MCF 10A (cell line): ENCODE results near the gene PRTG. TPM values are rescaled to one million over a fixed set of nuclear protein-coding genes. Genes with fewer than 3 reads are reported as not detected.

ENCODE experiments used
- BruUV-seq: library from RNA; stranded (reverse); fragments of 400-500 nt; replicated peaks from 2 replicates; lab custom pipeline; 2021; lab: Mats Ljungman, UMichigan
- CTCF ChIA-PET: fragments of 300-600 bp; sonication (Branson Sonifier 250); formaldehyde crosslinking; extraction: SDS; loops from one replicate; lab custom pipeline; 2021; ENCODE audit warnings: antibody characterized with exemption, inconsistent platforms; lab: Yijun Ruan, JAX
- POLR2A ChIA-PET: fragments of 300-600, 350-650 bp; sonication (Branson Sonifier 250); formaldehyde crosslinking; extraction: SDS; loops from one replicate; lab custom pipeline; 2020; ENCODE audit warnings: antibody characterized with exemption, inconsistent platforms; lab: Yijun Ruan, JAX
- DNase-seq: peaks from one replicate; pipeline ENCODE4 v3.0.0-alpha.2; 2018; ENCODE audit not compliant: unreplicated experiment
- H3K27ac Mint-ChIP-seq: one replicate; pipeline ENCODE4 v1.8.0; 2022; ENCODE audit warnings: mild to moderate bottlenecking, low read depth, mixed read lengths; ENCODE audit not compliant: unreplicated experiment
- H3K27me3 Mint-ChIP-seq: one replicate; pipeline ENCODE4 v1.8.0; 2022; ENCODE audit warnings: mixed read lengths; ENCODE audit not compliant: insufficient read depth, unreplicated experiment
- H3K36me3 Mint-ChIP-seq: one replicate; pipeline ENCODE4 v1.8.0; 2022; ENCODE audit warnings: mild to moderate bottlenecking, moderate library complexity, mixed read lengths; ENCODE audit not compliant: insufficient read depth, unreplicated experiment
- H3K4me1 Mint-ChIP-seq: one replicate; pipeline ENCODE4 v1.8.0; 2022; ENCODE audit warnings: mixed read lengths; ENCODE audit not compliant: insufficient read depth, unreplicated experiment
- H3K4me3 Mint-ChIP-seq: one replicate; pipeline ENCODE4 v1.8.0; 2022; ENCODE audit warnings: mild to moderate bottlenecking, moderate library complexity, mixed read lengths; ENCODE audit not compliant: unreplicated experiment
- H3K9me3 Mint-ChIP-seq: one replicate; pipeline ENCODE4 v1.8.0; 2022; ENCODE audit warnings: mixed read lengths; ENCODE audit not compliant: unreplicated experiment
- intact Hi-C: fragments of 100-400 bp; cut with micrococcal nuclease; formaldehyde crosslinking; loops from 2 replicates; pipeline ENCODE4 v1.14.1; 2022
- total RNA-seq: library from RNA; stranded (reverse); gene quantifications from 2 replicates; pipeline ENCODE4 v1.2.3, GENCODE V29; 2022
- TF ChIP-seq, protein P1 (sequence below): fragments of 200-600 bp; IDR thresholded peaks from one replicate; pipeline ENCODE4 v1.8.0; 2022; ENCODE audit warnings: antibody characterized with exemption, mild to moderate bottlenecking; ENCODE audit not compliant: unreplicated experiment

The PRTG gene
- total RNA-seq, 1 experiment from 2014 or later, result 3.5 TPM

DNA sequence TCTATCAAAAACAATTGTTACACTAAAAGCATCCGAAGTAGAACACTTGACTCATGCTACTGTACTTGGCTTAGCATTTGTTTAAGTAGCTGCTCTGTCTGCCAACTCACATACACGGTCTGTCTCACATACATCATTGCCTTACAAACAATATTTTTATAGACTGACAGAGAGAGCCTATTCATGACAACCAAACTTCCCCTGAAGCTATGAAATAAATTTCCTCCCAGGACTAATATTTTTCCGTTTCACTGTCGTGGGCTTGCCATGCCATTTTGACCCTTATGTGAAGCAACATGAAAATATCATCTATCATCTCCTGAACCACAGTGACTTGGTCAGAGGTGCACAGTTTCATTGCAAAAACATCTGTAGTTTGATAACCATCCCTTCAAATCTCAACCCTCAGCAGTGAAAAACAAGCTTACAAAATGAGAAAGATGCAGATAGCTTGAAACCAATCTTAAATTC lies 88.4 kb downstream of the PRTG start:
- intact Hi-C loops, result no loop called here
- CTCF ChIA-PET, result interaction anchor here (0.6 to 0.7 kb wide), 3 partner anchors 11 to 244 kb away, joined by 3 to 4 read pairs (median 3); no protein-coding TSS in a partner anchor
- no peak overlapping the region for H3K27ac Mint-ChIP-seq
- no peaks in the 10 kb centered on the region for H3K27me3 Mint-ChIP-seq
- no peak overlapping the region for H3K4me3 Mint-ChIP-seq
- BruUV-seq, result no TSS peak
- no peaks in the 10 kb centered on the region for H3K9me3 Mint-ChIP-seq
- TF ChIP-seq, protein P1, sequence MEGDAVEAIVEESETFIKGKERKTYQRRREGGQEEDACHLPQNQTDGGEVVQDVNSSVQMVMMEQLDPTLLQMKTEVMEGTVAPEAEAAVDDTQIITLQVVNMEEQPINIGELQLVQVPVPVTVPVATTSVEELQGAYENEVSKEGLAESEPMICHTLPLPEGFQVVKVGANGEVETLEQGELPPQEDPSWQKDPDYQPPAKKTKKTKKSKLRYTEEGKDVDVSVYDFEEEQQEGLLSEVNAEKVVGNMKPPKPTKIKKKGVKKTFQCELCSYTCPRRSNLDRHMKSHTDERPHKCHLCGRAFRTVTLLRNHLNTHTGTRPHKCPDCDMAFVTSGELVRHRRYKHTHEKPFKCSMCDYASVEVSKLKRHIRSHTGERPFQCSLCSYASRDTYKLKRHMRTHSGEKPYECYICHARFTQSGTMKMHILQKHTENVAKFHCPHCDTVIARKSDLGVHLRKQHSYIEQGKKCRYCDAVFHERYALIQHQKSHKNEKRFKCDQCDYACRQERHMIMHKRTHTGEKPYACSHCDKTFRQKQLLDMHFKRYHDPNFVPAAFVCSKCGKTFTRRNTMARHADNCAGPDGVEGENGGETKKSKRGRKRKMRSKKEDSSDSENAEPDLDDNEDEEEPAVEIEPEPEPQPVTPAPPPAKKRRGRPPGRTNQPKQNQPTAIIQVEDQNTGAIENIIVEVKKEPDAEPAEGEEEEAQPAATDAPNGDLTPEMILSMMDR, result no peak
- POLR2A ChIA-PET, result interaction anchor here (1.0 kb wide), 1 partner anchor 144 kb away, joined by 3 read pairs; no protein-coding TSS in a partner anchor
- H3K4me1 Mint-ChIP-seq, result no peaks in the 10 kb centered on the region
- H3K36me3 Mint-ChIP-seq, result no peaks in the 10 kb centered on the region
- peak; percentile 5 for DNase-seq

DNA sequence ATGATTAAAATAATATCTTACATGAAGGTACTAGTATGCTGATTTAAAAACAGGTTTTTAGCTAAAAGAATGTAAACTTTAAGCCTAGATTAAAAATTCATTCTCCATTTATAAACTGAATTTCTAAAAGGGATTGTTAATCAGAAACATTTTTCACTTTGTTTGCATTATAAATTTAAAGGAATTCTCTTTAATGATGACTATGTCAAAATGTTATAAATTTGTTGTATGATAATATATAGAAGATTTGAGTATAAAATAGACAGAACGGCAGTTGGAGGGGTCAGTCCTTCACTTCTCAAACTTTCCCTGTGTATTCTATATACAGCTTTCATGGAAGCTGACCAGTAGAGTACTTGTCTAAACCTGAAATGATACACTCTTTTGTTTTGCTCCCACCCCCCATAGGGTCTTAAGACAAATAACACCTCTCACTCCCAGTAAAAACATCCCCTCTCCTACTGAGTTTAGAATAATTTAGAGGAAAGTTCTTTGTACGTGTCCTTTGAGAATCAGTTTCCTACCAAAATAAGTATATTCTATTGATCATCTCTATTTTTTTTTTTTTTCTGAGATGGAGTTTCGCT lies 90.0 kb downstream of the PRTG start:
- CTCF ChIA-PET, result interaction anchor here (0.5 to 5.1 kb wide), 3 partner anchors 11 to 992 kb away, joined by 3 to 66 read pairs (median 3); no protein-coding TSS in a partner anchor
- POLR2A ChIA-PET, result interaction anchor here (1.0 kb wide), 1 partner anchor 194 kb away, joined by 3 read pairs; no protein-coding TSS in a partner anchor
- H3K9me3 Mint-ChIP-seq, result no peaks in the 10 kb centered on the region
- no peak overlapping the region for H3K27ac Mint-ChIP-seq
- no peaks in the 10 kb centered on the region for H3K27me3 Mint-ChIP-seq
- no peak overlapping the region for H3K4me3 Mint-ChIP-seq
- H3K36me3 Mint-ChIP-seq, result no peaks in the 10 kb centered on the region
- H3K4me1 Mint-ChIP-seq, result no peaks in the 10 kb centered on the region
- intact Hi-C loops, result no loop called here
- no peak for DNase-seq
- TF ChIP-seq, protein P1, result no peak
- BruUV-seq, result no TSS peak

DNA sequence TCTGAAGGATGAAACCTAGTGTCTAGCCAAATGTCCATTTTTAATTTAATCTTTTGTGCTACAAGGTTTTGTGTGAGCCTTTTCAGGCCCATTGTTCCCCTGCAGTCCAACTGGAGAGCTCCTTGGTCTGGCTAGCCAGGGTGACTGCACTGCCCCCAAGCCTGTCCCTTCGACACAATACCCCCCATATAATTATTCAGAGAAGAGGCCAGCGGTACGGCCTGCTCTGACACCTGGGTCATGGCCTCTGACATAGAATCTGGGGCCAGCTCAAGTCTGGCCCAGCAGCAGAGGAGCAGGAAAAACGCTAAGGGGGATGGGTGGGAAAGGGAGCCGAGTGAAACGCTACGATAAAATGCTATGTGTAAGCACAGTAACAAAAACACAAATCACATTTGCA lies 90.6 kb downstream of the PRTG start:
- BruUV-seq, result no TSS peak
- Mint-ChIP-seq H3K27ac (peak overlapping the region; percentile 37), H3K9me3 (no peaks in the 10 kb centered on the region), H3K4me1 (no peaks in the 10 kb centered on the region), H3K4me3 (no peak overlapping the region), H3K36me3 (no peaks in the 10 kb centered on the region), H3K27me3 (no peaks in the 10 kb centered on the region)
- TF ChIP-seq, protein P1, result no peak
- ChIA-PET CTCF (interaction anchor here (0.9 to 5.1 kb wide), 4 partner anchors 8 to 193 kb away, joined by 3 to 66 read pairs (median 4); no protein-coding TSS in a partner anchor), POLR2A (interaction anchor here (1.0 kb wide), 1 partner anchor 195 kb away, joined by 3 read pairs; no protein-coding TSS in a partner anchor)
- no peak for DNase-seq
- intact Hi-C loops, result no loop called here

DNA sequence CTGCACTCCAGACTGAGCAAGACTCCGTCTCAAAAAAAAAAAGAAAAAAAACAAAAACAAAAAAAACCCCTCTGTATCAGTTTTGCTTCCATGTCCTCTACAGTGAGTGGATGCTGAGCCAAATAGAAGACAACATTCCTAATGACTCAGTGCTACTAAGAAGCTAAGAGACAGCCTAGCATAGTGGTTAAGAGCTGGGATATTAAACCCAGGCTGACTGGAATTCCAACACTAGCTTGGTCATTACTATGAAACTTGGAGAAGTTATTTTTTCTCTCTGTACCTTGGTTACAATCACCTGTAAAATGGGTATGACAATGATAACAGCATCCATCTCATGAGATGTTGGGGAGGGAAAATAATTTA lies 93.9 kb downstream of the PRTG start:
- POLR2A ChIA-PET, result interaction anchor here (0.6 to 1.4 kb wide), 3 partner anchors 148 to 269 kb away, joined by 3 to 8 read pairs (median 3); no protein-coding TSS in a partner anchor
- TF ChIP-seq, protein P1, result no peak
- Mint-ChIP-seq H3K4me1 (no peaks in the 10 kb centered on the region), H3K9me3 (no peaks in the 10 kb centered on the region), H3K27me3 (no peaks in the 10 kb centered on the region), H3K4me3 (no peak overlapping the region), H3K36me3 (no peaks in the 10 kb centered on the region), H3K27ac (no peak overlapping the region)
- BruUV-seq, result no TSS peak
- intact Hi-C loops, result loop anchor here (2.0 to 5.0 kb wide), 4 partner anchors 248 to 780 kb away; no protein-coding TSS in a partner anchor
- DNase-seq, result no peak
- CTCF ChIA-PET, result interaction anchor here (0.6 to 5.7 kb wide), 33 partner anchors 10 to 575 kb away, joined by 3 to 79 read pairs (median 5); no protein-coding TSS in a partner anchor
